ENCODE results near the gene TTLL8.

TTLL8 gene

GRCh38 chr22:50076646-50077535, 18.8 kb upstream of the TTLL8 start:
- TF ChIP-seq CTCF (IDR thresholded peaks at IDR 0.05; ENCODE audit: extremely low read depth, missing control alignments): no peak
- no peak for DNase-seq (ENCODE audit: low spot score)

GRCh38 chr22:50074551-50075530, 16.7 kb upstream of the TTLL8 start:
- DNase-seq (ENCODE audit: low spot score): no peak
- TF ChIP-seq CTCF (IDR thresholded peaks at IDR 0.05; ENCODE audit: extremely low read depth, missing control alignments): no peak

GRCh38 chr22:50074056-50074455, 16.0 kb upstream of the TTLL8 start:
- TF ChIP-seq CTCF (IDR thresholded peaks at IDR 0.05; ENCODE audit: extremely low read depth, missing control alignments): no peak
- no peak for DNase-seq (ENCODE audit: low spot score)

GRCh38 chr22:50072714-50073538, 14.8 kb upstream of the TTLL8 start:
- TF ChIP-seq CTCF (IDR thresholded peaks at IDR 0.05; ENCODE audit: extremely low read depth, missing control alignments): no peak
- no peak for DNase-seq (ENCODE audit: low spot score)

- no peak for DNase-seq (ENCODE audit: low spot score)
- TF ChIP-seq CTCF (IDR thresholded peaks at IDR 0.05; ENCODE audit: extremely low read depth, missing control alignments): no peak
Measured at GRCh38 chr22:50072167-50072555, 14.1 kb upstream of the TTLL8 start.

- DNase-seq (ENCODE audit: low spot score): no peak
- TF ChIP-seq CTCF (IDR thresholded peaks at IDR 0.05; ENCODE audit: extremely low read depth, missing control alignments): no peak
Measured at GRCh38 chr22:50071432-50072166, 13.5 kb upstream of the TTLL8 start.
